ENCODE results near the gene DOCK10.

DOCK10 gene

DNA sequence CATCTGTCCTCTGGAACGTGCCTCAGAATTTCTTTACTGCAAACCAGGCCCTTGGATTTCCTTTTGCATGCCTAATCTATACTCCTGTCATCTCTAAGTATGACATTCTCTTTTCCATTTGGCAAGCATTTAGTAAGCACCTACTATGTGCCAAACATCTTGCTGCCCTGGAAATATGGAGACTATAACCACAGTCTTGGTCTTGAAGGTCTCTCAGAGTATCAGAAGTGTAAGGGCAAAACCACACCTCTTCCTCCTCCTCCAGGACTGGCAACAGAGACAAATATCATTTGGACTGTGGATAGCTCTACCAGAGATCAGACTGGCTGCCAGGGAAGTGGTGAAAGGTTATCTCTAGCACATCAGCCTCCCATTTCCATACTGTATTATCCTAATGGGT is 11.4 kb downstream of the DOCK10 start:
- TF ChIP-seq, protein P1, sequence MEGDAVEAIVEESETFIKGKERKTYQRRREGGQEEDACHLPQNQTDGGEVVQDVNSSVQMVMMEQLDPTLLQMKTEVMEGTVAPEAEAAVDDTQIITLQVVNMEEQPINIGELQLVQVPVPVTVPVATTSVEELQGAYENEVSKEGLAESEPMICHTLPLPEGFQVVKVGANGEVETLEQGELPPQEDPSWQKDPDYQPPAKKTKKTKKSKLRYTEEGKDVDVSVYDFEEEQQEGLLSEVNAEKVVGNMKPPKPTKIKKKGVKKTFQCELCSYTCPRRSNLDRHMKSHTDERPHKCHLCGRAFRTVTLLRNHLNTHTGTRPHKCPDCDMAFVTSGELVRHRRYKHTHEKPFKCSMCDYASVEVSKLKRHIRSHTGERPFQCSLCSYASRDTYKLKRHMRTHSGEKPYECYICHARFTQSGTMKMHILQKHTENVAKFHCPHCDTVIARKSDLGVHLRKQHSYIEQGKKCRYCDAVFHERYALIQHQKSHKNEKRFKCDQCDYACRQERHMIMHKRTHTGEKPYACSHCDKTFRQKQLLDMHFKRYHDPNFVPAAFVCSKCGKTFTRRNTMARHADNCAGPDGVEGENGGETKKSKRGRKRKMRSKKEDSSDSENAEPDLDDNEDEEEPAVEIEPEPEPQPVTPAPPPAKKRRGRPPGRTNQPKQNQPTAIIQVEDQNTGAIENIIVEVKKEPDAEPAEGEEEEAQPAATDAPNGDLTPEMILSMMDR (conservative IDR thresholded peaks at IDR 0.05; ENCODE audit: low read depth): no peak
- CTCF ChIA-PET: no interaction called here
- no peak overlapping the region for H3K27ac ChIP-seq
- no peak for DNase-seq (ENCODE audit: low spot score)
- POLR2A ChIA-PET (ENCODE audit: low non-redundant PET): no interaction called here

DNA sequence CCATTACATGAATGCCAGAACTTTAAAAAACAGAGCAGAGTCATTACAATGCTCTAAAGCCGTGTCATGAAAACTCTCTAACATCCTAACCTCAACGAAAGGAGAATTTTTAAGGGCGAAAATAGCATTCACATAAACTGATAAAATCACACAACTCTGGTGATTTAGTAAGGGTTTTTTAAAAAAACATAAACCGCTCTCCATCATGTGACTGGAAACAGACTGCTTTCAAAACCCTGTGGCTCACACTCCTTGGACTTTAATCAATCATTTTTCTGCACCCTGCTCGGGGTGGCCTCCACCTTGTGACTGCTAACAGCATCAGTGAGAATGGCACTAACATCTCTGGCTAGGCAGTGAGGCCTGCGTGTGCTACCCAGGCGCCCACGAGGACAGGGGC is 12.1 kb downstream of the DOCK10 start:
- ChIA-PET CTCF (no interaction called here), POLR2A (ENCODE audit: low non-redundant PET) (no interaction called here)
- TF ChIP-seq, protein P1 (conservative IDR thresholded peaks at IDR 0.05; ENCODE audit: low read depth): no peak
- no peak for DNase-seq (ENCODE audit: low spot score)
- no peak overlapping the region for H3K27ac ChIP-seq

DNA sequence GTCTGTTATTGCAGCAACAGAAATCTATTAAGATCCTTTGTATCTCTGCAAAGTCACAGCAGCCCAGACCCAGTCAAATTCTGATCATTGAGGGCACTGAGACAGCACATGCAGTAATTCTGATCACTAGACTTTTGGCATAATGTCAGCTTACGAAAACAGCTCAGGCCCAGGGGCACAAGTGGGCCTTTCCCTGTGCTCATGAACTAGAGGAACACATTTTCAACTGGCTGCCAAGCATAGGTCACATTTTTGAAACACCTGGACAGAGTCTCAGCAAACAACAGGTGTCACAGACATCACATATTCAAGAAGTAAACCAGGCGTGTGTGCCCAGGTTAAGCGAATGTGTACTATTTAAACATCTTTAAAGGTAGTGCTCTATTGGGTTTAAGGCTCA is 13.7 kb downstream of the DOCK10 start:
- TF ChIP-seq, protein P1 (conservative IDR thresholded peaks at IDR 0.05; ENCODE audit: low read depth): no peak
- DNase-seq (ENCODE audit: low spot score): no peak
- POLR2A ChIA-PET (ENCODE audit: low non-redundant PET): no interaction called here
- no peak overlapping the region for H3K27ac ChIP-seq
- CTCF ChIA-PET: no interaction called here

GRCh38 chr2:225027061-225027762 is 15.1 kb downstream of the DOCK10 start:
- ChIA-PET CTCF (interaction anchor here (0.6 kb wide), 1 partner anchor 26 kb away, joined by 5 read pairs; no protein-coding TSS in a partner anchor), POLR2A (ENCODE audit: low non-redundant PET) (no interaction called here)
- DNase-seq (ENCODE audit: low spot score): no peak
- no peak overlapping the region for H3K27ac ChIP-seq
- TF ChIP-seq, protein P1 (conservative IDR thresholded peaks at IDR 0.05; ENCODE audit: low read depth): no peak

DNA sequence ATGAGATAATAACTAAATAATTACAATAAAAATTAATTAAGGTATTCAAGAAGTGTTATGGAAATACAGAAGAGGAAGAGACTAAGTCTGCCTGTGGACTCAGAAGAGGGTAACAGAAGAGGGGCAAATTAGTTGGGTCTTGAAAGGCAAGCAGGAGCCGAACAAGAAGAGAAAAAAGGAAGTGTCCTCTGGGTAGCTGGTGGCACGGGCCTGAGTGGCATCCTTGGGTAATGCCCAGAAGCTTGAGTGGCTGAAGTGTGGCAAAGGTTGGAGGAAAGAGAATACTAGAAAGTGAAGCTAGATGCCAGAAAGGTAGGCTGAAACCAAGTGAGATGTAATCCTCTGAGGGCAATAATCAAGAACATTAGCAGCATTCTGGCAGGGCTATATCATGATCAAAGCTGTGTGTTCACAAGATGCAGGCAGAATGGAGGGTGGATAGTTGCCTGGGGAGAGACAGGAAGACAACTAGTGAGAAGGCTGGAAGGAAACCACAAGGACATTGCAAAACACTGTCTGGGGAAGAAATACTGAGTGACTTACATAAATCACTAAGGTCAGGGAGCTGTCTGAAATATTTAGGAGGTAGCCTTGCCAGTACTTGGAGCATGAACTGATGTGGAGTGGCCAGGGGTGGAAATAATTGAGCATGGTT is 16.2 kb downstream of the DOCK10 start:
- POLR2A ChIA-PET (ENCODE audit: low non-redundant PET): no interaction called here

GRCh38 chr2:225022188-225022587 is 20.1 kb downstream of the DOCK10 start:
- ChIA-PET POLR2A (ENCODE audit: low non-redundant PET) (no interaction called here), CTCF (no interaction called here)
- TF ChIP-seq, protein P1 (conservative IDR thresholded peaks at IDR 0.05; ENCODE audit: low read depth): no peak
- no peak overlapping the region for H3K27ac ChIP-seq
- DNase-seq (ENCODE audit: low spot score): no peak

More for the DNA sequence above, 16.2 kb downstream of the DOCK10 start:
- no peak for DNase-seq (ENCODE audit: low spot score)
- no peak overlapping the region for H3K27ac ChIP-seq
- CTCF ChIA-PET: no interaction called here
- TF ChIP-seq, protein P1 (conservative IDR thresholded peaks at IDR 0.05; ENCODE audit: low read depth): no peak
